MCF 10A (cell line): Measurements from ENCODE around the gene SCN9A. TPM values are rescaled to one million over a fixed set of nuclear protein-coding genes. Genes with fewer than 3 reads are reported as not detected.

Experiments
- BruUV-seq: library from RNA; stranded (reverse); fragments of 400-500 nt; replicated peaks from 2 replicates; lab custom pipeline; 2021; lab: Mats Ljungman, UMichigan
- CTCF ChIA-PET: fragments of 300-600 bp; sonication (Branson Sonifier 250); formaldehyde crosslinking; extraction: SDS; loops from one replicate; lab custom pipeline; 2021; ENCODE audit warnings: antibody characterized with exemption, inconsistent platforms; lab: Yijun Ruan, JAX
- POLR2A ChIA-PET: fragments of 300-600, 350-650 bp; sonication (Branson Sonifier 250); formaldehyde crosslinking; extraction: SDS; loops from one replicate; lab custom pipeline; 2020; ENCODE audit warnings: antibody characterized with exemption, inconsistent platforms; lab: Yijun Ruan, JAX
- DNase-seq: peaks from one replicate; pipeline ENCODE4 v3.0.0-alpha.2; 2018; ENCODE audit not compliant: unreplicated experiment
- H3K27ac Mint-ChIP-seq: one replicate; pipeline ENCODE4 v1.8.0; 2022; ENCODE audit warnings: mild to moderate bottlenecking, low read depth, mixed read lengths; ENCODE audit not compliant: unreplicated experiment
- H3K27me3 Mint-ChIP-seq: one replicate; pipeline ENCODE4 v1.8.0; 2022; ENCODE audit warnings: mixed read lengths; ENCODE audit not compliant: insufficient read depth, unreplicated experiment
- H3K36me3 Mint-ChIP-seq: one replicate; pipeline ENCODE4 v1.8.0; 2022; ENCODE audit warnings: mild to moderate bottlenecking, moderate library complexity, mixed read lengths; ENCODE audit not compliant: insufficient read depth, unreplicated experiment
- H3K4me1 Mint-ChIP-seq: one replicate; pipeline ENCODE4 v1.8.0; 2022; ENCODE audit warnings: mixed read lengths; ENCODE audit not compliant: insufficient read depth, unreplicated experiment
- H3K4me3 Mint-ChIP-seq: one replicate; pipeline ENCODE4 v1.8.0; 2022; ENCODE audit warnings: mild to moderate bottlenecking, moderate library complexity, mixed read lengths; ENCODE audit not compliant: unreplicated experiment
- H3K9me3 Mint-ChIP-seq: one replicate; pipeline ENCODE4 v1.8.0; 2022; ENCODE audit warnings: mixed read lengths; ENCODE audit not compliant: unreplicated experiment
- intact Hi-C: fragments of 100-400 bp; cut with micrococcal nuclease; formaldehyde crosslinking; loops from 2 replicates; pipeline ENCODE4 v1.14.1; 2022
- total RNA-seq: library from RNA; stranded (reverse); gene quantifications from 2 replicates; pipeline ENCODE4 v1.2.3, GENCODE V29; 2022
- TF ChIP-seq, protein P1 (sequence below): fragments of 200-600 bp; IDR thresholded peaks from one replicate; pipeline ENCODE4 v1.8.0; 2022; ENCODE audit warnings: antibody characterized with exemption, mild to moderate bottlenecking; ENCODE audit not compliant: unreplicated experiment

Gene SCN9A
- total RNA-seq, 1 experiment from 2014 or later, result 1.3 TPM

DNA sequence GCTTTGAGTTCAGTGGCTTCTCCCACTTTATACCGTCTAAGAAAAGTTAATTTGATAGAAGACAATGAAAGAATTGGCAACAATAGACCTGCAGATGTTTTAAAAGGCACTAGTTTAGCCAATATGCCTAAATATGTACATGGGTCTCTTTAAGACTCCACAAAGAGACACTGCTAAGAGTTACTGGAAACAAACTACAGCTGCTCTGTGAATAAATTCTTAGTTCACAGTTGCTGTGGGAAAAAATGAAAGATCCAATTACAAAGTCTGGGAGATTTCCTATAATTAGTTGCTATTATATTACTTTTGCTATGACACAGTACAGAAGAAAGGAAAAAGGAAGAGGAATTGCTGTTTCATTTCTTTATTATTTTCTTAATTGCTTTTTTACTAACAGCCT is 34.3 kb downstream of the SCN9A start:
- H3K27me3 Mint-ChIP-seq, result peaks cover 44% of the 10 kb centered on the region
- peaks cover 7% of the 10 kb centered on the region for H3K9me3 Mint-ChIP-seq
- no peak overlapping the region for H3K27ac Mint-ChIP-seq
- TF ChIP-seq, protein P1, sequence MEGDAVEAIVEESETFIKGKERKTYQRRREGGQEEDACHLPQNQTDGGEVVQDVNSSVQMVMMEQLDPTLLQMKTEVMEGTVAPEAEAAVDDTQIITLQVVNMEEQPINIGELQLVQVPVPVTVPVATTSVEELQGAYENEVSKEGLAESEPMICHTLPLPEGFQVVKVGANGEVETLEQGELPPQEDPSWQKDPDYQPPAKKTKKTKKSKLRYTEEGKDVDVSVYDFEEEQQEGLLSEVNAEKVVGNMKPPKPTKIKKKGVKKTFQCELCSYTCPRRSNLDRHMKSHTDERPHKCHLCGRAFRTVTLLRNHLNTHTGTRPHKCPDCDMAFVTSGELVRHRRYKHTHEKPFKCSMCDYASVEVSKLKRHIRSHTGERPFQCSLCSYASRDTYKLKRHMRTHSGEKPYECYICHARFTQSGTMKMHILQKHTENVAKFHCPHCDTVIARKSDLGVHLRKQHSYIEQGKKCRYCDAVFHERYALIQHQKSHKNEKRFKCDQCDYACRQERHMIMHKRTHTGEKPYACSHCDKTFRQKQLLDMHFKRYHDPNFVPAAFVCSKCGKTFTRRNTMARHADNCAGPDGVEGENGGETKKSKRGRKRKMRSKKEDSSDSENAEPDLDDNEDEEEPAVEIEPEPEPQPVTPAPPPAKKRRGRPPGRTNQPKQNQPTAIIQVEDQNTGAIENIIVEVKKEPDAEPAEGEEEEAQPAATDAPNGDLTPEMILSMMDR, result no peak
- H3K4me1 Mint-ChIP-seq, result no peaks in the 10 kb centered on the region
- intact Hi-C loops, result no loop called here
- DNase-seq, result no peak
- no TSS peak for BruUV-seq
- ChIA-PET POLR2A (no interaction called here), CTCF (interaction anchor here (0.7 kb wide), 1 partner anchor 20 kb away, joined by 4 read pairs; no protein-coding TSS in a partner anchor)
- H3K36me3 Mint-ChIP-seq, result no peaks in the 10 kb centered on the region
- no peak overlapping the region for H3K4me3 Mint-ChIP-seq

GRCh38 chr2:166338831-166339339 is 36.9 kb downstream of the SCN9A start:
- ChIA-PET POLR2A (interaction anchor here (0.6 kb wide), 1 partner anchor 17 kb away, joined by 3 read pairs; no protein-coding TSS in a partner anchor), CTCF (interaction anchor here (0.5 kb wide), 1 partner anchor 81 kb away, joined by 3 read pairs; no protein-coding TSS in a partner anchor)
- peaks cover 40% of the 10 kb centered on the region for H3K27me3 Mint-ChIP-seq
- no peak overlapping the region for H3K27ac Mint-ChIP-seq
- H3K36me3 Mint-ChIP-seq, result no peaks in the 10 kb centered on the region
- H3K9me3 Mint-ChIP-seq, result peaks cover 7% of the 10 kb centered on the region
- no peak for DNase-seq
- H3K4me3 Mint-ChIP-seq, result no peak overlapping the region
- intact Hi-C loops, result no loop called here
- H3K4me1 Mint-ChIP-seq, result no peaks in the 10 kb centered on the region
- BruUV-seq, result no TSS peak
- TF ChIP-seq, protein P1, result no peak

GRCh38 chr2:166337932-166338331 is 37.8 kb downstream of the SCN9A start:
- ChIA-PET CTCF (no interaction called here), POLR2A (no interaction called here)
- Mint-ChIP-seq H3K27ac (no peak overlapping the region), H3K9me3 (peaks cover 7% of the 10 kb centered on the region), H3K4me1 (no peaks in the 10 kb centered on the region), H3K4me3 (no peak overlapping the region), H3K27me3 (peaks cover 40% of the 10 kb centered on the region), H3K36me3 (no peaks in the 10 kb centered on the region)
- BruUV-seq, result no TSS peak
- no peak for DNase-seq
- intact Hi-C loops, result no loop called here
- TF ChIP-seq, protein P1, result no peak

DNA sequence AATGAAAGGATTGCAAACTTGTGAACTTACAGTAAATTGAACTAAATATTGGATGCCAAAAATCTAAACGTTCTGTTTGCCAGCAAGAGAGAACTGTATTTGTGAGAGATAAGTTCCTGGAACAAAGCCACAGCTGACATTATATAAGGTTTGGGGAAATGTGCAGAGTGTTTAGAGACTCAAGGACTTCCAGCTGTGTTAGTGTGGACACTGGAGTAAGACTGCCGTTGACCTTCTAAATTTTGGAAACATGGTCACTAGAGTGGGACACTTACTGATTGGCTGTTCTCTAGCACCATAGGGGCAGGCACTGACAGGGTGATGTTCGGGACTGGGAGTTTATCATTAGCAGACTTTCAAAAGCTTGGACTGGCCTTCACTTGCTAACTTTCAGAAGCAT is 40.5 kb downstream of the SCN9A start:
- Mint-ChIP-seq H3K9me3 (peaks cover 7% of the 10 kb centered on the region), H3K4me1 (peaks cover 7% of the 10 kb centered on the region), H3K4me3 (no peak overlapping the region), H3K36me3 (no peaks in the 10 kb centered on the region), H3K27ac (no peak overlapping the region), H3K27me3 (peaks cover 23% of the 10 kb centered on the region)
- POLR2A ChIA-PET, result interaction anchor here (0.7 kb wide), 1 partner anchor 9 kb away, joined by 3 read pairs; no protein-coding TSS in a partner anchor
- CTCF ChIA-PET, result no interaction called here
- TF ChIP-seq, protein P1, result no peak
- intact Hi-C loops, result no loop called here
- BruUV-seq, result no TSS peak
- DNase-seq, result no peak
